ENCODE measurements around the gene PPP1CA. TPM values are rescaled to one million over a fixed set of nuclear protein-coding genes. Genes with fewer than 3 reads are reported as not detected.

The PPP1CA gene
- total and polyA plus RNA-seq, 2 donors (not counting 1 experiment from before 2014, with no cell fraction given), result 218 to 251 TPM

DNA sequence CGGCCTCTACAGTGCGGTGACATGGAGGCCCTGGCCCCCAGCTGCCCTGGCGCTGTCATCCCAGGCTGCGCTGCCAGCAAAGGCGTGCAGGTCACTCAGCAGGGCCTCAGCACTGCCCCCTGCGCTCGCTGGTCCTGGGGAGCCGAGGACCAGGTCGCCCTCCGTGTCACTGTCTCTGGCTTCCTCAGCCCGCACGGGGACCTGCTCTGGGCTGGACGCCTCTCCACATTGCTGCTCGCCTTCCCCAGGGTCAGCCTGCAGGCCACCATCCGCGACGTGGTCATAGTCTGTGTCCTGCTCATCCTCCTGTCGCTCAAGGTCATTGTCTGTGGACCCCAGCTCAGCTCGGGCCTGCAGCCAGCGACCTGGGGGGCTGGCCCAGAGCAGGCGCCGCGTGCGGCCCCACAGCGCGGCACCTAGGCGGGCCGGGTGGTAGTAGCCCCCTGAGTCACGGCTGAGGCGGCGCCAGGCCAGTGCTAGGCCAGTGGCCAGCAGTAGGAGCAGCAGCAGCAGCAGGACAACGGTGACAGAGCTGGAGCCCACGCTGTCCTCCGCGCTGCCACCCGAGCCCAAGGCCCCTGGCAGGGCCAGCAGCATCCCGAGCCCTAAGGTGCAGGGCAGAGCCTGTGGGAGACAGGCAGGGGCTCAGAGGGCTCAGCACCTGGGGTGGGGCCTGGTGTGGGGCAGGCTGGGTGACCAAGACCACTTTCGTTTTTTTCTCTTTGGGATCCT, 34.2 kb upstream of the PPP1CA start:
- Histone ChIP-seq H3K36me3 (replicated peaks in 1 of 2; ENCODE audit: control extremely low read depth in 1 of 2, control insufficient read depth in 1 of 2, extremely low read depth in 1 of 2, insufficient read depth in 2 of 2, low read length in 1 of 2) (peaks cover 0 to 51% of the 10 kb centered on the region in 2 experiments), H3K27me3 (replicated peaks in 1 of 4; ENCODE audit: control extremely low read depth in 1 of 4, control insufficient read depth in 3 of 4, insufficient read depth in 4 of 4, low read length in 3 of 4) (no peaks in the 10 kb centered on the region), H2AFZ (ENCODE audit: insufficient read depth, low read depth, low read length, poor library complexity, severe bottlenecking) (no peak overlapping the region), H3K27ac (ENCODE audit: low read length in 2 of 2) (peak overlapping the region; percentile 71 to 88), H3K79me2 (ENCODE audit: control insufficient read depth, insufficient read depth, low read length) (peaks cover 79% of the 10 kb centered on the region), H3K4me1 (ENCODE audit: control insufficient read depth in 2 of 2, insufficient read depth in 2 of 2, low read length in 2 of 2) (peaks cover 59 to 87% of the 10 kb centered on the region in 2 donors), H4K20me1 (ENCODE audit: control insufficient read depth, insufficient read depth, low read length, poor library complexity, severe bottlenecking) (peaks cover 82% of the 10 kb centered on the region), H3K4me2 (replicated peaks; ENCODE audit: low read depth, low read length, poor library complexity, severe bottlenecking) (peak overlapping the region; percentile 99), H3K9me3 (ENCODE audit: control extremely low read depth in 1 of 3, control insufficient read depth in 2 of 3, insufficient read depth in 1 of 3, low read length in 2 of 3) (peaks cover 0 to 3% (median 0%) of the 10 kb centered on the region in 3 donors), H3K4me3 (ENCODE audit: control extremely low read depth in 1 of 5, extremely low read depth in 1 of 5, insufficient read depth in 1 of 5, low read depth in 2 of 5, low read length in 4 of 5) (peak overlapping the region; percentile 51 to 96 (median 86)), H3K9ac (ENCODE audit: low read length) (peak overlapping the region; percentile 82)
- Mint-ChIP-seq H3K4me1 (peaks cover 87% of the 10 kb centered on the region), H3K27me3 (no peaks in the 10 kb centered on the region), H3K4me3 (peak overlapping the region; percentile 88), H3K9me3 (ENCODE audit: insufficient read depth) (no peaks in the 10 kb centered on the region), H3K27ac (peak overlapping the region; percentile 98)
- no peak for ATAC-seq (ENCODE audit: low read depth)
- no peak for TF ChIP-seq CTCF (IDR thresholded peaks at IDR 0.05)
- TF ChIP-seq EZH2 (IDR thresholded peaks at IDR 0.05; ENCODE audit: borderline replicate concordance, insufficient read depth, low read depth, low read length, poor library complexity, severe bottlenecking), result no peak
- intact Hi-C loops (cut with micrococcal nuclease), result loop anchor here (1.0 to 2.0 kb wide), 4 partner anchors 8 to 47 kb away; partner anchors contain the start of genes AIP and RPS6KB2
- DNase-seq, result no peak
- ChIA-PET POLR2A (interaction anchor here (0.6 to 9.5 kb wide), 16 partner anchors 7 to 69 kb away, joined by 3 to 215 read pairs (median 25); partner anchors contain the start of genes AIP, CLCF1, PITPNM1 and PPP1CA), CTCF (interaction anchor here (0.6 to 4.4 kb wide), 14 partner anchors 7 to 79 kb away, joined by 3 to 63 read pairs (median 8); partner anchors contain the start of genes PITPNM1, PPP1CA, RPS6KB2 and TBC1D10C)
- WGBS (ENCODE audit: insufficient coverage), result 60% methylated on average over 38 of the region's 38 CpGs

All from B cell (primary cell).